Naive thymus-derived CD8-positive, alpha-beta T cell (primary cell): ENCODE data around the gene KRTAP4-12. TPM values are rescaled to one million over a fixed set of nuclear protein-coding genes. Genes with fewer than 3 reads are reported as not detected.
"Not testable (repeated sequence)": the region's sequence is repeated elsewhere in the genome, so short reads cannot be mapped to it uniquely, and the experiment has no call there.

Experiments
- ATAC-seq, 2 donors: fragments of 150-1000 bp; cut with Tn5 transposase in 1 of 2; sonication (Bioruptor Pico), chemical (Tn5 transposase) in 1 of 2; 1 replicate in 1 of 2; 2 replicates in 1 of 2; pipeline ENCODE4 v1.10.0; 2021; ENCODE audit warnings: mild to moderate bottlenecking in 2 of 2, moderate library complexity in 2 of 2
- POLR2A ChIA-PET: fragments of 350-600 bp; sonication (Branson Sonifier 250); formaldehyde crosslinking; loops from one replicate; lab custom pipeline; 2021; ENCODE audit warnings: antibody characterized with exemption; lab: Charles Lee
- DNase-seq, 10 donors: peaks; one replicate each; pipeline versions ENCODE4 v3.0.0 to v3.0.0-alpha.2; 2020 to 2022
- H3K27ac Mint-ChIP-seq, 10 donors: one replicate each; pipeline ENCODE4 v1.8.0; 2020 to 2022; ENCODE audit warnings: mild to moderate bottlenecking in 10 of 10, mixed read lengths in 10 of 10, moderate library complexity in 4 of 10, inconsistent platforms in 1 of 10
- H3K27me3 Mint-ChIP-seq, 5 donors: one replicate each; pipeline ENCODE4 v1.8.0; 2021 to 2022; ENCODE audit warnings: mixed read lengths in 5 of 5
- H3K36me3 Mint-ChIP-seq, 3 donors: one replicate each; pipeline ENCODE4 v1.8.0; 2020 to 2022; ENCODE audit warnings: mixed read lengths in 3 of 3, mild to moderate bottlenecking in 2 of 3, inconsistent platforms in 1 of 3
- H3K4me1 Mint-ChIP-seq, 4 donors: one replicate each; pipeline ENCODE4 v1.8.0; 2021 to 2022; ENCODE audit warnings: mixed read lengths in 4 of 4
- H3K4me3 Mint-ChIP-seq, 10 donors: one replicate each; pipeline ENCODE4 v1.8.0; 2020 to 2022; ENCODE audit warnings: mild to moderate bottlenecking in 10 of 10, mixed read lengths in 10 of 10, moderate library complexity in 6 of 10, inconsistent platforms in 1 of 10
- H3K9me3 Mint-ChIP-seq, 9 donors: one replicate each; pipeline ENCODE4 v1.8.0; 2020 to 2022; ENCODE audit warnings: mixed read lengths in 9 of 9, mild to moderate bottlenecking in 3 of 9, inconsistent platforms in 1 of 9, moderate library complexity in 1 of 9
- polyA plus RNA-seq, 3 donors: library from polyadenylated mRNA; unstranded; fragments of 300-500 nt; fragmentation: Illumina TruSeq; gene quantifications; one replicate each; pipeline ENCODE4 v1.2.3, GENCODE V29; 2021
- total RNA-seq, 8 experiments: library from RNA in 2 of 8; stranded (reverse) in 2 of 8; gene quantifications; one replicate each; pipeline ENCODE4 v1.2.3 and lab custom pipeline; 2021 to 2026

Gene KRTAP4-12
- total and polyA plus RNA-seq, 5 experiments from 2014 or later: 0.15 TPM; not detected in 4

GRCh38 chr17:41123292-41123990, 541 bp downstream of the KRTAP4-12 start:
- not testable (repeated sequence) for H3K36me3 Mint-ChIP-seq, H3K27me3 Mint-ChIP-seq
- POLR2A ChIA-PET: interaction anchor here (0.7 kb wide), 1 partner anchor 185 kb away, joined by 3 read pairs; no protein-coding TSS in a partner anchor
- ATAC-seq: peak; percentile 51 to 75
- peak in 3 of 10 donors; percentile 14 to 35 (median 27) for DNase-seq
- H3K4me1 Mint-ChIP-seq: peaks cover 30 to 72% (median 68%) of the 10 kb centered on the region in 4 donors
- peak overlapping the region in 9 of 10 donors; percentile 69 to 92 (median 84) for H3K4me3 Mint-ChIP-seq
- peak overlapping the region in 9 of 10 donors; percentile 20 to 95 (median 80) for H3K27ac Mint-ChIP-seq
- H3K9me3 Mint-ChIP-seq: peaks cover 0 to 11% (median 3%) of the 10 kb centered on the region in 9 donors

- DNase-seq (no peak), ATAC-seq (no peak)
- POLR2A ChIA-PET: interaction anchor here (1.5 kb wide), 1 partner anchor 187 kb away, joined by 7 read pairs; the partner anchor contains the start of gene KRTAP16-1
- Mint-ChIP-seq H3K27ac (peak overlapping the region in 1 of 10 donors; percentile 3), H3K4me1 (peaks cover 29 to 76% (median 70%) of the 10 kb centered on the region in 4 donors), H3K27me3 (peaks cover 0 to 3% (median 0%) of the 10 kb centered on the region in 5 donors), H3K9me3 (peaks cover 0 to 11% (median 3%) of the 10 kb centered on the region in 9 donors), H3K4me3 (no peak overlapping the region), H3K36me3 (no peaks in the 10 kb centered on the region)
These were observed 2.2 kb downstream of the KRTAP4-12 start for GRCh38 chr17:41121742-41122141.

GRCh38 chr17:41119696-41120690, 4.0 kb downstream of the KRTAP4-12 start:
- H3K4me1 Mint-ChIP-seq: peaks cover 30 to 75% (median 65%) of the 10 kb centered on the region in 4 donors
- H3K4me3 Mint-ChIP-seq: peak overlapping the region in 9 of 10 donors; percentile 9 to 83 (median 73)

GRCh38 chr17:41118721-41119120, 5.3 kb downstream of the KRTAP4-12 start:
- DNase-seq: no peak

More at GRCh38 chr17:41119696-41120690, 4.0 kb downstream of the KRTAP4-12 start:
- not testable (repeated sequence) for H3K36me3 Mint-ChIP-seq, H3K9me3 Mint-ChIP-seq, H3K27me3 Mint-ChIP-seq
- POLR2A ChIA-PET: interaction anchor here (0.8 to 1.8 kb wide), 2 partner anchors 14 to 202 kb away, joined by 3 to 5 read pairs; no protein-coding TSS in a partner anchor
- H3K27ac Mint-ChIP-seq: peak overlapping the region in 9 of 10 donors; percentile 78 to 95 (median 88)
- DNase-seq (peak in 3 of 10 donors; percentile 11 to 47 (median 45)), ATAC-seq (peak; percentile 84 to 86)

GRCh38 chr17:41117846-41118386, 6.1 kb downstream of the KRTAP4-12 start, which contains the start of gene KRTAP4-11:
Gene KRTAP4-11 (minus strand): TSS chr17:41118373. CDS start chr17:41118315, 58 bp downstream.
- H3K27me3 Mint-ChIP-seq, H3K36me3 Mint-ChIP-seq, POLR2A ChIA-PET, H3K9me3 Mint-ChIP-seq, DNase-seq, ATAC-seq: not testable (repeated sequence)
- H3K4me1 Mint-ChIP-seq: peaks cover 24 to 62% (median 53%) of the 10 kb centered on the region in 4 donors
- H3K27ac Mint-ChIP-seq: peak within 1 kb of the TSS in 5 of 10 donors; percentile 18 to 78 (median 22)
- H3K4me3 Mint-ChIP-seq: peak within 1 kb of the TSS in 3 of 10 donors; percentile 9 to 49 (median 19)

More at GRCh38 chr17:41118721-41119120, 5.3 kb downstream of the KRTAP4-12 start:
- no peak for ATAC-seq
- Mint-ChIP-seq H3K27ac (peak overlapping the region in 3 of 10 donors; percentile 22 to 78 (median 35)), H3K4me3 (no peak overlapping the region), H3K4me1 (peaks cover 30 to 70% (median 59%) of the 10 kb centered on the region in 4 donors), H3K9me3 (peaks cover 0 to 7% (median 2%) of the 10 kb centered on the region in 9 donors), H3K36me3 (no peaks in the 10 kb centered on the region), H3K27me3 (peaks cover 0 to 3% (median 0%) of the 10 kb centered on the region in 5 donors)
- POLR2A ChIA-PET: no interaction called here

- H3K27ac Mint-ChIP-seq: peak overlapping the region in 2 of 10 donors; percentile 24 to 47
These were observed 7.7 kb downstream of the KRTAP4-12 start for GRCh38 chr17:41116297-41116696.

GRCh38 chr17:41111151-41111885, 12.7 kb downstream of the KRTAP4-12 start:
- peaks cover 13 to 55% (median 35%) of the 10 kb centered on the region in 4 donors for H3K4me1 Mint-ChIP-seq
- ATAC-seq: no peak
- peaks cover 0 to 3% (median 0%) of the 10 kb centered on the region in 3 donors for H3K36me3 Mint-ChIP-seq
- H3K27ac Mint-ChIP-seq: no peak overlapping the region
- no peak for DNase-seq
- H3K4me3 Mint-ChIP-seq: no peak overlapping the region
- peaks cover 0 to 11% (median 0%) of the 10 kb centered on the region in 9 donors for H3K9me3 Mint-ChIP-seq
- no peaks in the 10 kb centered on the region for H3K27me3 Mint-ChIP-seq
- POLR2A ChIA-PET: no interaction called here

More at GRCh38 chr17:41116297-41116696, 7.7 kb downstream of the KRTAP4-12 start:
- POLR2A ChIA-PET: interaction anchor here (1.5 kb wide), 2 partner anchors 9 to 206 kb away, joined by 3 to 5 read pairs; no protein-coding TSS in a partner anchor
- Mint-ChIP-seq H3K27me3 (peaks cover 0 to 3% (median 0%) of the 10 kb centered on the region in 5 donors), H3K4me3 (no peak overlapping the region), H3K4me1 (peaks cover 24 to 55% (median 46%) of the 10 kb centered on the region in 4 donors), H3K36me3 (peaks cover 0 to 3% (median 0%) of the 10 kb centered on the region in 3 donors), H3K9me3 (peaks cover 0 to 7% (median 3%) of the 10 kb centered on the region in 9 donors)
- ATAC-seq: peak in 1 of 2 donors; percentile 22
- peak in 1 of 10 donors; percentile 9 for DNase-seq

- POLR2A ChIA-PET, H3K27me3 Mint-ChIP-seq, ATAC-seq, DNase-seq, H3K36me3 Mint-ChIP-seq: not testable (repeated sequence)
- H3K4me3 Mint-ChIP-seq: peak overlapping the region in 6 of 10 donors; percentile 0 to 70 (median 18)
- H3K9me3 Mint-ChIP-seq: peaks cover 0 to 11% (median 0%) of the 10 kb centered on the region in 9 donors
- H3K4me1 Mint-ChIP-seq: peaks cover 8 to 37% (median 23%) of the 10 kb centered on the region in 4 donors
- H3K27ac Mint-ChIP-seq: peak overlapping the region in 5 of 10 donors; percentile 15 to 68 (median 42)
These were observed 15.1 kb downstream of the KRTAP4-12 start for GRCh38 chr17:41108728-41109386.

- ATAC-seq: no peak
- Mint-ChIP-seq H3K4me1 (peaks cover 8 to 37% (median 23%) of the 10 kb centered on the region in 4 donors), H3K27me3 (peaks cover 0 to 4% (median 0%) of the 10 kb centered on the region in 5 donors), H3K4me3 (peak overlapping the region in 4 of 10 donors; percentile 0 to 70 (median 34)), H3K9me3 (peaks cover 0 to 11% (median 0%) of the 10 kb centered on the region in 9 donors), H3K36me3 (no peaks in the 10 kb centered on the region), H3K27ac (peak overlapping the region in 4 of 10 donors; percentile 35 to 68 (median 54))
- DNase-seq: no peak
- POLR2A ChIA-PET: no interaction called here
These were observed 16.0 kb downstream of the KRTAP4-12 start for GRCh38 chr17:41107941-41108450.

GRCh38 chr17:41105347-41105746, 18.6 kb downstream of the KRTAP4-12 start, which contains the start of gene KRTAP4-9:
Gene KRTAP4-9 (plus strand): TSS chr17:41105389. CDS start chr17:41105389, 0 bp downstream.
- H3K9me3 Mint-ChIP-seq, DNase-seq, H3K36me3 Mint-ChIP-seq, H3K4me3 Mint-ChIP-seq, POLR2A ChIA-PET, ATAC-seq, H3K27me3 Mint-ChIP-seq: not testable (repeated sequence)
- peak within 1 kb of the TSS in 5 of 10 donors; percentile 25 to 72 (median 54) for H3K27ac Mint-ChIP-seq
- peaks cover 8 to 40% (median 24%) of the 10 kb centered on the region in 4 donors for H3K4me1 Mint-ChIP-seq
